ENCODE data around the gene MBD4.
"Not testable (repeated sequence)": the region's sequence is repeated elsewhere in the genome, so short reads cannot be mapped to it uniquely, and the experiment has no call there.

DNA sequence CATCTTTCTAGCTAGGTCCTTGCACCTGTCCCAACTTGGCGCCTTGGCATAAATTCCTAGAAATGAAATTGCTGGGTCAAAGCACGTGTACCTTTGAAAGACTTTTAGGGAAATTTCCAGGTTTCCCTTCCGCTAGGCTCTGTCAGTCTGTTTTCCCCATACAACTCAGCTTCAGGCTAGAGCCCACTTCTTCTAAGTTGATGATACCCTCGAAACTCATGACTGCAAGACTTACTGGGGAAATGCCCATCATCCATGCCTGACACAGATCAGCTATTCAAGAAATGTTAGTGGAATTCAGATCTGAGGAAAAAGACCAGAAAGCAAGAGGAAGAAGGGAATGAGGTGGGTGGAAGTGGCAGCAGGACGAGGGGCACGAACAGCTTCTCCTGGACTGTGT lies 45.4 kb upstream of the MBD4 start:
- TF ChIP-seq, protein P1, sequence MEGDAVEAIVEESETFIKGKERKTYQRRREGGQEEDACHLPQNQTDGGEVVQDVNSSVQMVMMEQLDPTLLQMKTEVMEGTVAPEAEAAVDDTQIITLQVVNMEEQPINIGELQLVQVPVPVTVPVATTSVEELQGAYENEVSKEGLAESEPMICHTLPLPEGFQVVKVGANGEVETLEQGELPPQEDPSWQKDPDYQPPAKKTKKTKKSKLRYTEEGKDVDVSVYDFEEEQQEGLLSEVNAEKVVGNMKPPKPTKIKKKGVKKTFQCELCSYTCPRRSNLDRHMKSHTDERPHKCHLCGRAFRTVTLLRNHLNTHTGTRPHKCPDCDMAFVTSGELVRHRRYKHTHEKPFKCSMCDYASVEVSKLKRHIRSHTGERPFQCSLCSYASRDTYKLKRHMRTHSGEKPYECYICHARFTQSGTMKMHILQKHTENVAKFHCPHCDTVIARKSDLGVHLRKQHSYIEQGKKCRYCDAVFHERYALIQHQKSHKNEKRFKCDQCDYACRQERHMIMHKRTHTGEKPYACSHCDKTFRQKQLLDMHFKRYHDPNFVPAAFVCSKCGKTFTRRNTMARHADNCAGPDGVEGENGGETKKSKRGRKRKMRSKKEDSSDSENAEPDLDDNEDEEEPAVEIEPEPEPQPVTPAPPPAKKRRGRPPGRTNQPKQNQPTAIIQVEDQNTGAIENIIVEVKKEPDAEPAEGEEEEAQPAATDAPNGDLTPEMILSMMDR (IDR thresholded peaks at IDR 0.05) = not testable (repeated sequence)
- TF ChIP-seq POLR2A (IDR thresholded peaks at IDR 0.05) = not testable (repeated sequence)
